ENCODE data around the gene ATOX1.
"Not testable (repeated sequence)": the region's sequence is repeated elsewhere in the genome, so short reads cannot be mapped to it uniquely, and the experiment has no call there.

ATOX1 gene

GRCh38 chr5:151733358-151734063 is 24.9 kb downstream of the ATOX1 start:
- DNase-seq, result no peak

DNA sequence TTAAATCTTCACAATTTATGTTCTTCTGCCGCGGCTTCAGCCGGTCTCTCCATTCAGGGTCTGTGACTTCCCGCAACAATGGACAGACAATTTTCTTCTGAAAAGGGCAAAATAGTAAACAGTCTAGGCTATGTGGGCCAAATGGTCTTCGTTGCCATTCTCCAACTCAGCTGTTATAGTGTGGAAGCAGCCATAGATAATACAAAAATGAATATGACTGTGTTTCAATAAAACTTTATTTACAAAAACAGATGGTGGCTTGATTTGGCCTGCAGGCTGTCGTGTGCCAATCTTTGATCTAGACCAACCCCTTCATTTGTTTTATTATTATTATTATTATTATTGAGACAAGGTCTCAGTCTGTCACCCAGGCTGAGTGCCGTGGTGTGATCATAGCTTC is 28.1 kb downstream of the ATOX1 start:
- no peak for DNase-seq

DNA sequence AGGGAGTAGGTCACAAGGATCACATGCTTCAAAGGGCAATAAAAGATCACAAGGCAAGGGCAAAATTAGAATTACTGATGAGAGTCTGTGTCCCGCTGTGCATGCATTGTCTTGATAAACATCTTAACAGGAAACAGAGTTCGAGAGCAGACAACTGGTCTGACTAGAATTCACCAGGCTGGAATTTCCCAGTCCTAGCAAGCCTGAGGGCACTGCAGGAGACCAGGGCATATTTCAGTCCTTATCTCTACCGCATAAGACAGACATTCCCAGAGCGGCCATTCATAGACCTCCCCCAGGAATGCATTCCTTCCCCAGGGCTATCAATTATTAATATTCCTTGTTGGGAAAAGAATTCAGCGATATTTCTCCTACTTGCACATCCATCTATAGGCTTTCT is 28.8 kb downstream of the ATOX1 start:
- not testable (repeated sequence) for DNase-seq

DNA sequence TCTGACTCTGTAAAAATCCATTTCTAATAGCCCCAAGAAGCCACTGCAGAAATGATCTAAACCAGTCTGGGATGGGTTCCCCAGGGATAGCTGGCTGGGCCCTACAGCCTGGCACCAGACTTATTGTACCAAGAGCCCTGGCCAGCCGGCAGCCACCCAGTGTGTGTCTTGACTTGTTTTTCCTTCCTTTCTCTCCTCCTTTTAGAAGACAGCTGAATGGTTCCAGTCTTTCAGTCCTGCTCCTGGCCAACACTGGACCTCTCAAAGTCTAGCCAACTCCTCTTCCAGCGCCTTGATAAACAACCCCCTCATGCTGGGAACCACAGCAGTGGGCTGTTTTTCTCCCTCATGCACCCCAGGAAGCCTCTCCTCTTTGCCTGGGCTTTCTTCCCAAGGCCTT is 34.1 kb downstream of the ATOX1 start:
- no peak for DNase-seq

GRCh38 chr5:151722546-151722945 is 35.9 kb downstream of the ATOX1 start:
- DNase-seq, result no peak

DNA sequence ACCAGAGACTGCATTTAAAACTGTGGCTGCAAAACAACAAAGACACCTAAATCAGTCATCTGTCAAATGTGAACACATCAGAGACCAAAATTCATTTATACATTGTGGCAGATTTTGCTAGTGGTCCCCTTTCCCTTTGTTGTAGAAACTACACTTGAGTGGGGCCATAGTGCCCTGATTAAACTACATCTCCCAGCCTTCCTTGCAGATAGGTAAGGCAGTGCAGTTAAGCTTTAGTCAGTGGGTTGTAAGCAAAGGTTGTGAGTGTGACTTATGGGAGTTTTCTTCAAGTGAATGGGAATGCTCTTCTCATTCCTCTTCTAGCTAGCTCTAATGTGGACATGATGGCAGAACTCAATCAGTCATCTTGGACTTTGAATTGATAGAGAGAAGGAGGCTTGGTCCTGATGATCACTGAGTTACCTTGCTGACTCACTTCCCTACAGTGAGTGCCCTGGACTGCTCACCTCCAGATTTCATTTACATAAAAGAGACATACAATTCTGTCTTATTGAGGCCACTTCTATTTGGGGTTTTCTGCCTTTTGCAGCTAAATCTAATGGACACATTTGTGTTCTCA is 36.5 kb downstream of the ATOX1 start:
- DNase-seq, result no peak

DNA sequence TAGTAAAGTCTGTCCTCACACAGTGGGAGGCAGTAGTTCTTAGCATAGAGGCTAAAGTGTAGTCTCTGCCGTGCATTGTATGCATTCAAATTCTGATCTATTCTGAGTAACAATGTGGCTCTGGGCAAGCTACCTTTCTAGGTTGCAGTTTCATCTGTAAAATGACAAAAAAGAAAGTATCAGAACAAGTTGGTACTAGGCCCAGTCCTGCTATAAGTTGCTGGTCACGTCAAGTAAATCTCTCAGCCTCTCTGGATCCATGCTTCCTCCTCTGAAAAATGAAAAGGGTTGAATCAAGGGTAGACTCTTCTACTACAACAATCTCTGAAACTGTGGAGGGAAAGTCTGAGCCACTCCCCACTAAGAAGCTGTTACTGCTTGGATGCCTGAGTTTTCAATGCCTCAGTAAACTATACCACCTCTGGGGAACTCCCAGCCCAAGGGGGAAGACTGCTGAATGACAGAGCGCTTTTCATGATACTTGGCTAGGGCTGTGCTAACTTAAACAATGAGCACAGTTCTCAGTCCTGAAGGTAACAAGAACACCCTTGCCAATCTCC is 37.3 kb downstream of the ATOX1 start:
- no peak for DNase-seq

- DNase-seq, result no peak
These were observed 38.2 kb downstream of the ATOX1 start for GRCh38 chr5:151720215-151720614.

DNA sequence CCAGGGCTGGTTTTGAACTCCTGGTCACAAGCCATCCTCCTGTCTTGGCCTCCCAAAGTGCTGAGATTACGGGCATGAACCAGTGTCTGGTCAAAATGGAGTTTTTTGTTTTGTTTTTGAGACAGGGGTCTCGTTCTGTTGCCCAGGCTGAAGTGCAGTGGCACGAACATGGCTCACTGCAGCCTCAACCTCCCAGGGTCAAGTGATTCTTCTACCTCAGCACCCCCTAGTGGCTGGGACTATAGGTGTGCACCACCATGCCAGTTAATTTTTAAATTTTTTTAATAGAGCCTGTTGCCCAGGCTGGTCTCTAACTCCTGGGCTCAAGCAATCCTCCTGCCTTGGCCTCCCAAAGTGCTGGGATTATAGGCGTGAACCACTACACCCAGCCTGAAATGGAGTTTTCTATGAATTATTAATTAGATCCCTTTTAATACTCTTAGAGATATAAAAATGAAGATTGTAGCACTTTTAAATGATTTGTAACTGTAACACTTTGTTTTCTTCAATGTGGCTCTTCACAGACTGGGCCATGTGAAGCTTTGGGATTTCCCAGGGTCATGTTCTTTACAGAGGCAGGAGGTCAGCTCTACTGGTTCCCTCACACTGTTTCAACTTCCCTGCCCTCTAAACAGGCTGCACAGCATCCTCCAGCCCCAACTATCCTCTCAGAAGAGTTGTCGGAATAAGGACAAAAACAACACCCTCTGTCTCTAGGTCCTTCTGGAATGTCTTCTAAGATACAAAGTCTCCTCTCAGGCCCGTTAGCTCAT is 39.0 kb downstream of the ATOX1 start:
- DNase-seq, result no peak

- no peak for DNase-seq
These were observed 39.8 kb downstream of the ATOX1 start for GRCh38 chr5:151718646-151719045.

DNA sequence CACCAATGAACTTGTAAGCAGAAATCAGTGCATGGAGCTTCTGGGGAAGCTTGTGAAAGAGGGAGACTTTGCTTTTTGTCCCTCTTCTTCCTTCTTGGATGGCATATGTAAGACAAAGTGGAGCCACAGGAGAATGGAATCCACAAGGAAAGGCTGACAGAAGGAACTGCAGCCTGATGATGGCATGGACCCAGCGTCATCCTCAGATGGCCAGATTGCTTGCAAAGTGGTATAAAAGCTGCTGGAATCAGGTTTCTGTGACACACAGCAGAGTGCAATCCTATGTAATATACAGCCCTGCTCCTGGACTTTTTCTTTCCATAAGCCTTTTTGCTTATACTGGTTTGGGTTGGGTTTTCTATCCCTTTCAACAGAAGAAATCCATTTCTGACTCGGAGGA is 40.3 kb downstream of the ATOX1 start:
- no peak for DNase-seq

DNA sequence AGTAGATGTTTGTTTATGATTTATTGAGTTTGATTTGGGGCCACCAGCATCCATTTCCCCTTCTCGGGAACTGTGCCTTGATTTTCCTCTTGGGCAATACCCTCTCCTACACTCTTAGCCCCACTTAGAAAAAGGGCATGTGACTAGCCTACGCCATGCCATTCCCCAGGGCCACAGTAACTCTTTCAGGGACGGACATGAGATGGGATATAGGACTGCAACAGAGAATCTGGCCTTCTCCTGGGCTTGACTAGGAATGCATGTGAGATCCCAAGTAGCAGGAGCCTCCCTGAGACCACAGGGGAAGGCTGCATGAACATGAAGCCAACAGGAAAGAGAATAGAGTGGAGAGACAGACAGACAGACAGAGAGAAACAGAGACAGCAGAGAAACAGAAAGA is 41.0 kb downstream of the ATOX1 start:
- no peak for DNase-seq

DNA sequence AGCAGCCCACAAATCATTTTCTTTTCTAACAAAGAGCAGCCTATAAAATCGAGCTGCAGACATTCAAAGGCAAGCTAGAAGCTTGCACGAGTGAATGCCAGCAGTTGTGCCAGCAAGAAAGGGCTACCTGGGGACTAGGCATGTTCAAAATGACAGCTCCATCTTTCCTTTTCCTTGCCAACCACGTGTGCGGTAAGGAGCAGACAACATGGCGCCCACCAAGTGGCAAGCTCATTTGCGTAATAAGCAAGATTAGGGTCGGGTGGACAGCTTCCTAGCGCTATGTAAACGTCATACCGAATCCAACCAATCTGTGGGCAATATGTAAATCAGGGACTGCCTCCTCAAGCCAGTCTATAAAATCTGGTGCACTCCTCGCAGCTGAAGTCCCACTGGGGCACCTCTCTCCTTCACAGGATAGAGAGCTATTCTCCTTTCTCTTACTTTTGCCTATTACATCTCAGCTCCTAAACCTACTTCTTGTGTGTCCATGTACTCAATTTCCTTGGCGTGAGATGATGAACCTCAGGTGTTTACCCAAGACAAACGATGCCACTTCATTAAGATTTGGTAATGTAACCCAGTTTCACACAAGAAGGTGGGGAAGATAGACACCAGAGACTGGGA is 49.2 kb downstream of the ATOX1 start:
- no peak for DNase-seq

- no peak for DNase-seq
These were observed 50.3 kb downstream of the ATOX1 start for GRCh38 chr5:151708126-151708525.

DNA sequence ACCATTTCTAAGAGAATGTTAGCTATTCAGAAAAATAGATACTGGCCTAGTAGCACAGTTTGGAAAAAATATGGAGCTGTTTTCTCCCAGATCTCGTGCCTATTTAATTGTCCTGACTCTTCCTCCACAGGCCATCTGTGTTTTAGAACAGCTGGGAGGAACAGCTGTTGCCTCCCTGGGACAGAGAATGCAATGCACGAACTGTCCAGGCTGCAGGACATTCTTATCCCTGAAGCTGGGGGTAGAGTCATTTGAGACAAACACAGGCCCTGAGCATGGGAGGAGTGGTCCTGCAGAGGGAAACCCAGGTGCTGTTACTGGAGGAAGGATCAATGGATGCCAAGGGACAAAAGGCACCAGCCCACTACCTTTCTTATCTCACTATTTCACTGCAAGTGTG is 50.9 kb downstream of the ATOX1 start:
- DNase-seq, result no peak

- no peak for DNase-seq
These were observed 51.5 kb downstream of the ATOX1 start for GRCh38 chr5:151706906-151707305.

GRCh38 chr5:151703780-151704179 is 54.7 kb downstream of the ATOX1 start:
- DNase-seq, result no peak

DNA sequence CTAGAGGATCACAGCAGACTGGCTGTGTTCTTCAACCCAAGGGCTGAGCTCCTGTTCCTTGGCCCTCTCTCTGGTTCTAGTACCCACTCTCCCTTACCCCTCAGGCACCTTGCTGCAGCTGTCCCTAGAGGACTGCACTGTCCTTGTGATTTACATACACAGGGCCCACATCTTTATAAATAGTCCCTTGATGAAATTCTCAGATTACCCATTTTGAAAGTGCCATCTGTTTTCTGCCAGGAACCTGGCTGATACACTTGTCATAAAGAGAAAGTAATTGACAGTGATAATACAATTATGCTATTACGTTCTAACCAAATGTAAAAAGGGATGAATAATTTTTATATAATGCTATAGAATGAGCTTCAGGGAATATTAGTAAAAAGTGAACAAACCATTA is 55.2 kb downstream of the ATOX1 start:
- DNase-seq, result no peak

DNA sequence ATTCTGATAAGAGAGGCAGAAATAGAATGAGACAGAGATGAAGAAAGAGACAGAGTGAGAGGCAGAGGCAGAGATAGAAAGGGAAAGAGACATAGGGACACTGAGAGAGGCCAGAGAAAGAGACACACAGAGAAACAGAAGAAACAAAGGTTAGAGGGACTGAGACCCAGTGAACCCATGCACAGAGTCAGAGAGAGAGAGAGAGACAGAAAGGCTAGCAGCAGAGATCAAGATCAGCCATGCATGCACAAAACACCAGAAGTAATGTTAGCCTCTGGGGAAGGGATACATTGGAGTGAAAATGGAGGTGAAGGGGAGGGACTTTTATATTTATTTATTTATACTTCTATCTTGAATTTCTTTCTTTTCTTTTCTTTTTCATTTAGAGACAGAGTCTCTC is 57.6 kb downstream of the ATOX1 start:
- DNase-seq, result no peak

DNA sequence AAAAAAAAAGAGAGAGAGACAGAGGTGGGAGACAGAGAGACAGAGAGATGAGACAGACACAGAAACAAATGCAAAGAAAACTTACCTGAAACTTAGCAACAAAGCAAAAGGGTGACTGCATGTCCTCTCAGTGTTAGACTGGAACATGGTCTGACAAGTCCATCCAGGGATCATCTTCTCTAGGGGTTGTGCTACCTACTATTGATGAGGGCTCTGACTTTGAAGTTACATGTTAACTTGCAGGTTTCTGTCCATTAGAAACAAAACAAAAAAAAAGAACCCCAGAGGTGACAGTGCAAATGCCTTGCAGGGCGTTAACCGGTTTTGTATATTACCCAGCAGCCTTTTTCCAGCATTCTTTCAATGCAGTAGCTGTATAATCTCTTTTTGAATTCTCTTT is 58.1 kb downstream of the ATOX1 start:
- DNase-seq, result no peak

DNA sequence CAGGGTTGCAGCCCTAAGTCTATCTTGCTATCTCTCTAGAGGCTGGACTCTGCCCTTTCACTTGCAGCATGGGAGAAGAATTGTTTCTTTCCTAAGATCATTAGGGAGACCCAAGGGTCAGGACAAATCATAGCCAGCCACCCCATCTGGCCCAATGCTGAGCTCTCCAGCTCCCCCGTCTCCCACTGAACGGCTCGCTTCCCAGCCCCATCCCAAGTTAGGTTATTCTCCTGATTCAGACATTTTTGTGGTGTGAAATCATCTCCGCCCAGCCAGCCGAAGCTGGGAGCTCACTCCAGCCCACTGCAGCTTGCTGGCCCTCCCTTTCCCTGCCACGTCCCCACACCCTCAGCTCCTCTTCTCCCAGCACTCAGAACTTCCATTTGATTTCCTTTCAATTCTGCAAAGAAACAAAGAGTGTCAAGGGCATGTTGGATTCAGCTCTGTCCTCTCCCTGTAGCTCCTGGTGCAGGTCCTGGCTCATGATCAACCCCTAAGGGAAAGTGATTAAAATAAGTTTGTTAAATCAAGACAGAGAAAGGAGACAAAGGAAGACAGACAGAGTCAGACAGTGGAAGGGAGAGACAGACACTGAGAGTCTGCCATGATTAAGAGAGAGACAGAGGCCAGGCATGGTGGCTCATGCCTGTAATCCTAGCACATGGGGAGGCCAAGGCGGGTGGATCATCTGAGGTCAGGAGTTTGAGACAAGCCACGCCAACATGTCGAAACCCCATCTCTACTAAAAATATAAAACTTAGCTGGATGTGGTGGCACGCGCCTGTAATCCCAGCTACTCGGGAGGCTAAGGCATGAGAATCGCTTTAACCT is 59.1 kb downstream of the ATOX1 start:
- no peak for DNase-seq

- not testable (repeated sequence) for DNase-seq
These were observed 60.4 kb downstream of the ATOX1 start for GRCh38 chr5:151698081-151698480.

- DNase-seq, result no peak
These were observed 61.0 kb downstream of the ATOX1 start for GRCh38 chr5:151697452-151697851.
